Measurements from ENCODE around the gene ANP32B. TPM values are rescaled to one million over a fixed set of nuclear protein-coding genes. Genes with fewer than 3 reads are reported as not detected.

Gene ANP32B
- total and polyA plus RNA-seq, 2 experiments from 2014 or later: 13.1 to 114 TPM

GRCh38 chr9:97980918-97981845, 2.0 kb upstream of the ANP32B start:
- H3K4me3 ChIP-seq: no peak overlapping the region
- no peak for ATAC-seq
- peaks cover 3% of the 10 kb centered on the region; the same call in 1 of the 3 replicates for H3K9me3 Mint-ChIP-seq
- peaks cover 16% of the 10 kb centered on the region for H4K20me1 ChIP-seq (replicated peaks; ENCODE audit: insufficient read depth)
- H3K4me3 Mint-ChIP-seq: no peak overlapping the region
- peaks cover 70% of the 10 kb centered on the region for H3K27me3 Mint-ChIP-seq (ENCODE audit: insufficient read depth, low read depth, poor library complexity)
- H3K27ac ChIP-seq (ENCODE audit: low read depth): no peak overlapping the region
- no peak overlapping the region for H3K4me2 ChIP-seq
- no peak overlapping the region for H3K27ac Mint-ChIP-seq
- H3K4me1 ChIP-seq (ENCODE audit: insufficient read depth): peaks cover 5% of the 10 kb centered on the region; the same call in 1 of the 2 replicates
- H3K36me3 ChIP-seq (ENCODE audit: insufficient read depth): no peaks in the 10 kb centered on the region
- H3K36me3 Mint-ChIP-seq (ENCODE audit: low read depth): peaks cover 8% of the 10 kb centered on the region; the same call in 1 of the 3 replicates
- peaks cover 6% of the 10 kb centered on the region for H3K4me1 Mint-ChIP-seq
- H3F3A ChIP-seq (replicated peaks; ENCODE audit: low read depth): no peaks in the 10 kb centered on the region
- DNase-seq (ENCODE audit: low spot score): no peak
- no peak for TF ChIP-seq REST (IDR thresholded peaks at IDR 0.05; ENCODE audit: unreplicated experiment)
- no peak for TF ChIP-seq EZH2 (IDR thresholded peaks at IDR 0.05; ENCODE audit: low read depth, unreplicated experiment)
- TF ChIP-seq JUNB (IDR thresholded peaks at IDR 0.05; ENCODE audit: unreplicated experiment): no peak
- no peak for TF ChIP-seq CTCF (conservative IDR thresholded peaks at IDR 0.05; ENCODE audit: low read depth in 2 of 2)
- TF ChIP-seq NANOG (IDR thresholded peaks at IDR 0.05; ENCODE audit: borderline replicate concordance): no peak
- TF ChIP-seq POLR2AphosphoS5 (IDR thresholded peaks at IDR 0.05; ENCODE audit: low read depth): no peak
- TF ChIP-seq ZNF114 (CRISPR knock-in tag; IDR thresholded peaks at IDR 0.05): no peak
- TF ChIP-seq CREB1 (CRISPR knock-in tag; IDR thresholded peaks at IDR 0.05; ENCODE audit: low read depth): no peak
- no peak for TF ChIP-seq ETS1 (IDR thresholded peaks at IDR 0.05)
- no peak for TF ChIP-seq ZNF462 (CRISPR knock-in tag; IDR thresholded peaks at IDR 0.05)
- TF ChIP-seq STAT1 (IDR thresholded peaks at IDR 0.05; ENCODE audit: unreplicated experiment): no peak
- no peak for TF ChIP-seq EZH2phosphoT487 (IDR thresholded peaks at IDR 0.05; ENCODE audit: unreplicated experiment)
- H3K27me3 ChIP-seq (ENCODE audit: insufficient read depth): peaks cover 83% of the 10 kb centered on the region
- H2AFZ ChIP-seq: no peak overlapping the region
- peaks cover 12% of the 10 kb centered on the region for H3K79me2 ChIP-seq (replicated peaks; ENCODE audit: insufficient read depth)
- H3K9me2 ChIP-seq (ENCODE audit: insufficient read depth): no peaks in the 10 kb centered on the region

Data from GM23338 (cell line).